ENCODE data around the gene MTX1.

DNA sequence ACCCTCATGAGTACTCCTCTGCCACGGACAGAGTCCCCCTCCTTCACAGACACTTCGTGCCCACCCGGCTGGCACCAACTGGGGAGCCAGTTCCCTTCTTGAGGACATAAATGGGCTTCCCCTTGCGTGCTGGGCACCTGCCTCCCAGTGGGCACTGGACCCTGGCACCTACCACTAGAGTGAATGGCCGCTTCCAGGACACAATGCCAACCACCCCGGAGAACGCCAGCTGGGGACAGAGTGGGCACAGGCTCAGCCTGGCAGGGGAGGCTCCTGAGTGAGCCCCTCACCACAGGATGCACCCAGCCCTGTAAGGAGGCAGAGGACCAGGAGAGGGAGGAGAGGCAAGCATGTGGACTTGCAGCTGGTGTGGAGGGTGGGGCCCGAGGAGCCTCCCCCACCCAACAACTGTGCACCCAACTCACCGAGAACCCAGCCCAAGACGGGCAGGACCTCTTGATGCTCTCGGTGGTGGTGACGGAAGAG is 45.8 kb downstream of the MTX1 start:
- TF ChIP-seq, protein P1, sequence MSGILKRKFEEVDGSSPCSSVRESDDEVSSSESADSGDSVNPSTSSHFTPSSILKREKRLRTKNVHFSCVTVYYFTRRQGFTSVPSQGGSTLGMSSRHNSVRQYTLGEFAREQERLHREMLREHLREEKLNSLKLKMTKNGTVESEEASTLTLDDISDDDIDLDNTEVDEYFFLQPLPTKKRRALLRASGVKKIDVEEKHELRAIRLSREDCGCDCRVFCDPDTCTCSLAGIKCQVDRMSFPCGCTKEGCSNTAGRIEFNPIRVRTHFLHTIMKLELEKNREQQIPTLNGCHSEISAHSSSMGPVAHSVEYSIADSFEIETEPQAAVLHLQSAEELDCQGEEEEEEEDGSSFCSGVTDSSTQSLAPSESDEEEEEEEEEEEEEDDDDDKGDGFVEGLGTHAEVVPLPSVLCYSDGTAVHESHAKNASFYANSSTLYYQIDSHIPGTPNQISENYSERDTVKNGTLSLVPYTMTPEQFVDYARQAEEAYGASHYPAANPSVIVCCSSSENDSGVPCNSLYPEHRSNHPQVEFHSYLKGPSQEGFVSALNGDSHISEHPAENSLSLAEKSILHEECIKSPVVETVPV (CRISPR knock-in tag; IDR thresholded peaks at IDR 0.05), result no peak
- TF ChIP-seq ZC3H10 (CRISPR knock-in tag; IDR thresholded peaks at IDR 0.05), result no peak
- no peak for TF ChIP-seq ZFP3 (CRISPR knock-in tag; IDR thresholded peaks at IDR 0.05)
- no peak for TF ChIP-seq SNAI2 (CRISPR knock-in tag; IDR thresholded peaks at IDR 0.05)
- TF ChIP-seq ZFP30 (CRISPR knock-in tag; IDR thresholded peaks at IDR 0.05), result no peak
- TF ChIP-seq, protein P2, sequence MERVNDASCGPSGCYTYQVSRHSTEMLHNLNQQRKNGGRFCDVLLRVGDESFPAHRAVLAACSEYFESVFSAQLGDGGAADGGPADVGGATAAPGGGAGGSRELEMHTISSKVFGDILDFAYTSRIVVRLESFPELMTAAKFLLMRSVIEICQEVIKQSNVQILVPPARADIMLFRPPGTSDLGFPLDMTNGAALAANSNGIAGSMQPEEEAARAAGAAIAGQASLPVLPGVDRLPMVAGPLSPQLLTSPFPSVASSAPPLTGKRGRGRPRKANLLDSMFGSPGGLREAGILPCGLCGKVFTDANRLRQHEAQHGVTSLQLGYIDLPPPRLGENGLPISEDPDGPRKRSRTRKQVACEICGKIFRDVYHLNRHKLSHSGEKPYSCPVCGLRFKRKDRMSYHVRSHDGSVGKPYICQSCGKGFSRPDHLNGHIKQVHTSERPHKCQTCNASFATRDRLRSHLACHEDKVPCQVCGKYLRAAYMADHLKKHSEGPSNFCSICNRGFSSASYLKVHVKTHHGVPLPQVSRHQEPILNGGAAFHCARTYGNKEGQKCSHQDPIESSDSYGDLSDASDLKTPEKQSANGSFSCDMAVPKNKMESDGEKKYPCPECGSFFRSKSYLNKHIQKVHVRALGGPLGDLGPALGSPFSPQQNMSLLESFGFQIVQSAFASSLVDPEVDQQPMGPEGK (CRISPR knock-in tag; IDR thresholded peaks at IDR 0.05; ENCODE audit: borderline replicate concordance), result no peak
